Measurements from ENCODE around the gene MFSD12.
"Not testable (repeated sequence)": the region's sequence is repeated elsewhere in the genome, so short reads cannot be mapped to it uniquely, and the experiment has no call there.

Gene MFSD12

DNA sequence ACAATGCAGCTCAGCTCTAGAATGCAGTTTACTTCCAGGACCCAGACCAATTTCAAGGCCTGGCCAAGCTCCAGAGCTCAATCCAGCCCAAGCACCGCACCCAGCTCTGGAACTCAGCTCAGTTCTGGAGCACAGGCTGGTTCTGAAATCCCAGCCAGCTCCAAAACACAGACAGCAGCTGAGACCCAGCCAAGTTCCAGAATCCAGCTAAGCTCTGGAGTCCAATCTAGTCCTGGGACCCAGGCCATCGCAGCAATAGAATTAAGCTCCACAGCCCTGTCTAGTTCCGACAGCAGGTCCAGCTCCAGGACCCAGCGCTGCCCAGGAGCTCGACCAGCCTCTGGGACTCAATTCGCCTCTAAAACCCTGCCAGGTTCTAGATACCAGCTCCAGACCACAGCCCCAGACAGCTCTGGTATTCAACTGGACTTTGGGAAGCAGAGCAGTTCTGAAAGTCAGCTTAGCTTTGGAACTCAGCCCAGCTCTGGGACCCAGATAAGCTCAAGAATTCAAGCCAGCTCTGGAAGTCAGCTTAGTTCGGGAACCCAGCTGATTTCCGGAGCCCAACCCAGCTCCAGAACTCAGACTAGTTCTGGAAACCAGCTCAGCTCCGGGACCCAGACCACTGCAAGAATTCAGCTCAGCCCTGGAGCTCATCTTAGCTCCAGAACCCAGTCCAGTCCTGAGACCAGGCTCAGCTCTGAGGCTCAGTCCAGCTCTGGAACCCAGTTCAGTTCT lies 34.7 kb upstream of the MFSD12 start:
- no peak for DNase-seq (ENCODE audit: insufficient read length, low spot score)
- no peak for FAIRE-seq
- TF ChIP-seq POLR2A (IDR thresholded peaks at IDR 0.05; ENCODE audit: low read depth, low read length) = no peak

GRCh38 chr19:3590991-3591659 lies 33.7 kb upstream of the MFSD12 start:
- FAIRE-seq (no peak), DNase-seq (ENCODE audit: insufficient read length, low spot score) (no peak)
- no peak for TF ChIP-seq POLR2A (IDR thresholded peaks at IDR 0.05; ENCODE audit: low read depth, low read length)

GRCh38 chr19:3589949-3590348 lies 32.6 kb upstream of the MFSD12 start:
- FAIRE-seq (no peak), DNase-seq (ENCODE audit: insufficient read length, low spot score) (no peak)
- TF ChIP-seq POLR2A (IDR thresholded peaks at IDR 0.05; ENCODE audit: low read depth, low read length) = no peak

- no peak for TF ChIP-seq POLR2A (IDR thresholded peaks at IDR 0.05; ENCODE audit: low read depth, low read length)
- no peak for FAIRE-seq
- no peak for DNase-seq (ENCODE audit: insufficient read length, low spot score)
These were observed 32.1 kb upstream of the MFSD12 start for GRCh38 chr19:3589439-3589838.

GRCh38 chr19:3586707-3587346 lies 29.4 kb upstream of the MFSD12 start:
- DNase-seq (ENCODE audit: insufficient read length, low spot score) (no peak), FAIRE-seq (no peak)
- TF ChIP-seq POLR2A (IDR thresholded peaks at IDR 0.05; ENCODE audit: low read depth, low read length) = no peak

GRCh38 chr19:3586127-3586626 lies 28.8 kb upstream of the MFSD12 start:
- DNase-seq (ENCODE audit: insufficient read length, low spot score) (no peak), FAIRE-seq (no peak)
- TF ChIP-seq POLR2A (IDR thresholded peaks at IDR 0.05; ENCODE audit: low read depth, low read length) = no peak

DNA sequence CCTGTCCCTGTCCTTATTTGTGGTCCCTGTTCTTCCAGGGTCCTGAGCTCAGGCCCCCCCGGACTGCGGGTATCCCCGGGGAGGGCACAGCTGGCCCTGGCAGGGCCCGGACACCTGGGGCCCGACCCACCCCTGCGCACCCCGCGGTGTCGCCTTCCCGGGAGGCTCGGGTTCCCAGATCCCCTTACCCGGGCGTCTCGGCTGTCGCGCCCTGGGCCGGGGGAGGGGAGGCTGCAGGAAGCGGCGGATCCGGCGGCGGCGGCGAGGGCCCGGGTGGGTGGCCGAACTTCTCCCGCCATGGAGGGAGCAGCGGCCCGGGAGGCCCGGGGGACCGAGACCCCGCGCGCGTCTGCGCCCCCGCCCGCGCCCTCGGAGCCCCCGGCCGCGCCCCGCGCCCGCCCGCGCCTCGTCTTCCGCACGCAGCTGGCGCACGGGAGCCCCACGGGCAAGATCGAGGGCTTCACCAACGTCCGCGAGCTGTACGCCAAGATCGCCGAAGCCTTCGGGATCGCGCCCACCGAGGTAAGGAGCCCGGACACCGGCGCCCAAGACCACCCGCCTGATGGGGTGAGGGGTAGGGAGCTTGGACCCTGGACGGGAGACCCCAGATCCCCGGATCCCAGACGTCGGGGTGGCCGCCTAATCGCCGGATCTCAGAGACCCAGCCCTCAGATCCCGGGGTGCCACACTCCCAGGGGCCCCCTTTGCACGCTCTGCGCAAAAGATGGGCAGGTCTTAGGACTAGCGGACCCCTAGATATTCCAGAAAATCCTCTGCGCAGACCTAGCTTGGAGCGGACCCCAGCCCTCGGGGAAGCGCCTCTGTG lies 28.1 kb upstream of the MFSD12 start, which contains the start of gene GIPC3:
Gene GIPC3 (plus strand): TSS at position 178 of the 826 bp plus-strand sequence. CDS start 120 bp downstream, at position 298.
- no peak for TF ChIP-seq POLR2A (IDR thresholded peaks at IDR 0.05; ENCODE audit: low read depth, low read length)
- FAIRE-seq = no peak
- no peak for DNase-seq (ENCODE audit: insufficient read length, low spot score)

GRCh38 chr19:3584036-3584802 lies 26.8 kb upstream of the MFSD12 start:
- DNase-seq (ENCODE audit: insufficient read length, low spot score); FAIRE-seq: not testable (repeated sequence)

DNA sequence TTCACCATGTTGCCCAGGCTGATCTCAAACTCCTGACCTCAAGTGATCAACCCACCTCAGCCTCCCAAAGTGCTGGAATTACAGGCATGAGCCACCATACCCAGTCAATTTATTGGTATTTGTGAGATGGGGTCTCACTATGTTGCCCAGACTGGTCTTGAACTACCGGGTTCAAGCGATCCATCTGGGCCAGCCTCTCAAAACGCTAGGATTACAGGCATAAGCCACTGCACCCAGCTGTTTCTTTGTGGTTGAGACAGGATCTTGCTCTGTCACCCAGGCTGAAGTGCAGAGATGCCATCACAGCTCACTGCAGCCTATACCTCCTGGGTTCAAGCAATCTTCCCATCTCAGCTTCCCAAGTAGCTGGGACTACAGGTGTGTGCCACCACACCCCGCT lies 24.4 kb upstream of the MFSD12 start:
- FAIRE-seq; DNase-seq (ENCODE audit: insufficient read length, low spot score): not testable (repeated sequence)

DNA sequence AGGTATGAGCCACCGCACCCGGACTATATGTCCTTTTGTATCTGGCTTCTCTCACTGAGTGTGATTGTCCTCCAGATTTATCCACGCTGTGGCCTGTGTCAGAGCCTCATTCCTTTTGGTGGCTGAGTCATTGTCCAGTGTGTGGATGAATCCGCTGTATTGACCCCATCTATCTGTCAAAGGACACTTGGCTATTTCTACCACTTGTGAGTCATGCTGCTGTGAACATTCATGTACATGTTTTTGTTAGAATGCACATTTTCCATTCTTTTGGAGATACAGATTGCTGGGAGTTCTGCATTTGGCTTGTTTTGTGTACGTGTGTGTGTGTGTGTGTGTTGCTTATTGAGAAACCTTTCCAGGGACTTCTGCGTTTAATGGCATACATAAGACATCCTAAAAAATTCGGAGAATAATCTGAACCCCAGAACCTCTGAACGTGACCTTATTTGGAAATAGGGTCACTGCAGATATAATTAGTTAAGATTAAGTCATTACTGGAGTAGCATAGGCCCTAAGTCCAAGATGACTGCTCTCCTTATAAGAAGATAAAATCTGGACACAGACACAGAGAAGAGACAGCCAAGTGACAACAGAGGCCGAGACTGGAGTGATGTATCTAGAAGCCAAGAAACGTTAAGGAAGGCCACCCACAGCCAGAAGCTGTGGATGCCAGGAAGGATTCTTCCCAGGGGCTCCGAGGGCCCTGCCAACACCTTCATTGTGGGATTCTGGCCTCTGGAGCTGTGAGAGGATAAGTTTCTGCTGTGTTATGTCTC lies 23.0 kb upstream of the MFSD12 start:
- TF ChIP-seq POLR2A (IDR thresholded peaks at IDR 0.05; ENCODE audit: low read depth, low read length) = no peak
- FAIRE-seq (peak; percentile 94), DNase-seq (ENCODE audit: insufficient read length, low spot score) (peak; percentile 94)

DNA sequence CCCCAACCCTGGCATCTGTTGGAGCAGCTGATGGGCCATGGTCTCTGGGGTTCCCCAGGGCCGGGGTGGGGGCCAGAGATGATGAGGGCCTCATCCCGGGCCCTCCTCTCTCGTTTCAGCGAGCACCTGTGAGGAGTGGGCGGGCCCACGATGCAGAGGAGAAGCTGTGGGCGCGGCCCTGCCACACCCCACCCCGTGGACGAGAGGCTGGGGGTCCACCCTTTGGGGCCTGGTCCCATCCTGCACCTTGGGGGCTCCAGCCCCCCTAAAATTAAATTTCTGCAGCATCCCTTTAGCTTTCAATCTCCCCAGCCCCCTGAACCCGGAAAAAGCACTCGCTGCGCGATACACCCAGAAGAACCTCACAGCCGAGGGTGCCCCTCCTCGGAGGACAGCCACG lies 21.0 kb upstream of the MFSD12 start:
- DNase-seq (ENCODE audit: insufficient read length, low spot score) (no peak), FAIRE-seq (no peak)
- TF ChIP-seq POLR2A (IDR thresholded peaks at IDR 0.05; ENCODE audit: low read depth, low read length) = no peak

GRCh38 chr19:3577723-3578344 lies 20.4 kb upstream of the MFSD12 start:
- no peak for FAIRE-seq

More at GRCh38 chr19:3577723-3578344, 20.4 kb upstream of the MFSD12 start:
- no peak for TF ChIP-seq POLR2A (IDR thresholded peaks at IDR 0.05; ENCODE audit: low read depth, low read length)
- no peak for DNase-seq (ENCODE audit: insufficient read length, low spot score)
